LHCN-M2 (cell line): ENCODE data around the gene KRTAP9-1. TPM values are rescaled to one million over a fixed set of nuclear protein-coding genes. Genes with fewer than 3 reads are reported as not detected.
"Not testable (repeated sequence)": the region's sequence is repeated elsewhere in the genome, so short reads cannot be mapped to it uniquely, and the experiment has no call there.

Source experiments
- DNase-seq: peaks from one replicate; pipeline ENCODE4 v3.0.0-alpha.2; 2012; ENCODE audit warnings: low read depth
- total RNA-seq: library from RNA; depleted of rRNA; stranded (reverse); fragments of >200 nt; gene quantifications from 2 replicates; pipeline ENCODE4 v1.2.3, GENCODE V29; 2014

KRTAP9-1 gene
- total RNA-seq, 1 experiment from 2014 or later = not detected

DNA sequence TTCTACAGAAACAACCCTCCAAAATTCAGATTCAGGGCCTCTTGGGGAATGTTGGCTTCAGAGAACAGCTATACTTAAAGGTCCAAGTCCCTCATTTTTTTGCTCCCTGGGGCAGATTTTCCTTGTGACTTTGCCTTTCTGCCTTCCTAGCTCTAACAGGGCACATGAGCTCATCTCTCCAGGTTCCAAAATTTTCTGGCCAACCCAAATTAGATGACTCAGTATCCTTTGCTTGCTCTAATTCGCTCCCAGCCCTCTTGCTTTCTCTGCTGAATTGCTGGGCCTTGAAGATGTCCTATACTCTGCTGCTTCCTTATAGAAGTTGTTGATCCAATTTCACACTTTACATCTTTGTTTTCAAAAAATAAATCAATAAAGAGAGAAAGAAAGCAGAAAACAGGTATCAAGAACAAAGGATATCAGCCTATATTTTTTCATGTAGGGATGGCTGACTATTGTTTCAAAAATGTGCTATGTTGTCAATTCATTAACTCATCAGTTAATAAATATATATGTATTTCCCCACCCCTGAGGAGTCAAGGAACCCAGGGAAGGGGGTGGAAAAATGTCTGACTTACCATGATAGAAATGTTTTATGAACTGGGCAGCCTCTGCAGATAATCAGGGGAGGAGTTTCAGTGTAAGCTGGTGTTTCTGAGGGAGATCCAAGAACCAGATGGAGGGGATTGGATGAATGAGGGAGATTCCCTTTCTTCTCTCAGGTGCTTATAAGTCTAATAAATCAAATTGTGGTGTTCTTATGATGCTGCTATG is 10.7 kb upstream of the KRTAP9-1 start:
- DNase-seq = no peak

DNA sequence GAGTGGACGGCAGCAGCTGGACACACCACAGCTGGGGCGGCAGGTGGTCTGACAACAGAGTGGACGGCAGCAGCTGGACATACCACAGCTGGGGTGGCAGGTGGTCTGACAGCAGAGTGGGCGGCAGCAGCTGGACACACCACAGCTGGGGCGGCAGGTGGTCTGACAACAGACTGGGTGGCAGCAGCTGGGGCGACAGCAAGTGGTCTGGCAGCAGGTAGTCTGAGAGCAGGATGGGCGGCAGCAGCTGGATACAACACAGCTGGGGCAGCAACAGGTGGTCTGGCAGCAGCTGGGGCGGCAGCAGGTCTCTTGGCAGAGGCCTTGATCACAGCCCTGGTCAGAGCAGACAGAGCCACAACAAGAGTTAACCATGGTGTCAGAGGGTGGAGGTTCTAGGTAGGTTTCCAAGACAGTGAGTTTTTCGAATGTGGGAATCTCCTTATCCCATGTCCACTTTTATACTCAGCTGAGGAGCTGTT is 5.2 kb upstream of the KRTAP9-1 start, which contains the start of gene KRTAP4-1:
TSS of gene KRTAP4-1 (minus strand) at position 432 of the 482 bp plus-strand sequence. CDS start at position 375, 57 bp downstream.
- DNase-seq = peak; percentile 32

DNA sequence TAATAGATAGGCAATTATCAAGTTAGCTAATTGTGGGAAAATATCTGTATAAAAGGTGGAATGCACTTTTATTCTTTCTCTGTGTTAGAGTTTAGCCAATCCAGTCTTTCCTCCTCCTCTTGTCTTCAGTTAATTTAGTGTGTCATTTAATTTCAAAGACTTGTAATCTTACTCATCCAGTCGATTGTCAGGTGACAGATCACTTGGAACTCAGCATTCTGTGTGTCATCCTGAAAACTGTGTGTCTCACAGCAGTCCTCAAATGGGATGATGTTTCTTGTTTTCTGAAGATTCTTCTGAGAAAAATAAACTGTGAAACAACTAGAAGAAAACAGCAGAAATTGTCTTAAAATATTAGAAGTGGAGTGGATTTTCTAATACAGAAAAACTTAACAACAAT is 4.7 kb upstream of the KRTAP9-1 start:
- DNase-seq = no peak

DNA sequence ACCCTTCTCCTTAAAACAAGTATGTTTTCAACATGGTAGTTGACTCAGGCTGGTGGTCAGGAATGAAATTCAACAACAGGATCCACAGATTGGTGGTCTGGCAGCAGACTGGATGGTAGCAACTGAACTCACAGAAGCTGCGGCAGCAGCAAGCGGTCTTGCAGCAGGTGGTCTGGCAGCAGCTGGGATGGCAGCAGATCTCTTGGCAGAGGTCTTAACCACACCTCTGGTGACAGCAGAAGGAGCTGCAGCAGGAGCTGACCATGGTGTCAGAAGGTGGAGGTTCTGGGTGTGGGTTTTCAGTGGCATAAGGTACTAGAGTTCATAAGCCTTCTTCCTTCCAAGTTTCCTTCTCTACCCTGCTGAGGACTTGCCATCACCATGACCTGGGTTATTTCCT is 2.8 kb upstream of the KRTAP9-1 start:
- DNase-seq = peak; percentile 60

DNA sequence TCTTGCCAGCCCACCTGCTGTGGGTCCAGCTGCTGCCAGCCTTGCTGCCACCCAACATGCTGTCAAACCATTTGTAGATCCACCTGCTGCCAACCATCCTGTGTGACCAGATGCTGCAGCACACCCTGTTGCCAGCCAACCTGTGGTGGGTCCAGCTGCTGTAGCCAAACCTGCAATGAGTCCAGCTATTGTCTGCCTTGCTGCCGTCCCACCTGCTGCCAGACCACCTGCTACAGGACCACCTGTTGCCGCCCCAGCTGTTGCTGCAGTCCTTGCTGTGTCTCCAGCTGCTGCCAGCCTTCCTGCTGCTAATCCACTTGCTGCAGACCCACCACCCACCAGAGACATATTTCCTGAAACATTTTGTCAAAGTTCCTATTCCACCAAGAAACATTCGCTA is 641 bp downstream of the KRTAP9-1 start:
- DNase-seq = peak; percentile 14

DNA sequence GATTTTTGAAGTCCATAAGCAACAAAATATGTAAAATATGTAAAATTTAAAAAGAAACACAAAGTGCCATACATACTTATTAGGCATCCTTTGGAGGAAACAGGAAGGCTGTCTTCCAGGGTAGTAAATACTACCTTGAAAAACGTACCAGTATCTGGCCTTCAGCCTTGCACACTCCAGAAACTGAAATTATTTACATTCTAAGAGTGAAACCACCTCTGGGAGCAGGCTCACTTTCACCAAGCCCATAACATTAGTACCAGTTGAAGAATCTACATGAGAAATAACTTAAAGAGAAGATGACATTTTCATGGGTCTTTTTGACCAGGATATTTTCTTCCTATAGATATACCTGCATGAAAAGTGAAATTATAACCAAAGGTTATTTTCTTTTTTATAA is 6.4 kb downstream of the KRTAP9-1 start:
- no peak for DNase-seq

DNA sequence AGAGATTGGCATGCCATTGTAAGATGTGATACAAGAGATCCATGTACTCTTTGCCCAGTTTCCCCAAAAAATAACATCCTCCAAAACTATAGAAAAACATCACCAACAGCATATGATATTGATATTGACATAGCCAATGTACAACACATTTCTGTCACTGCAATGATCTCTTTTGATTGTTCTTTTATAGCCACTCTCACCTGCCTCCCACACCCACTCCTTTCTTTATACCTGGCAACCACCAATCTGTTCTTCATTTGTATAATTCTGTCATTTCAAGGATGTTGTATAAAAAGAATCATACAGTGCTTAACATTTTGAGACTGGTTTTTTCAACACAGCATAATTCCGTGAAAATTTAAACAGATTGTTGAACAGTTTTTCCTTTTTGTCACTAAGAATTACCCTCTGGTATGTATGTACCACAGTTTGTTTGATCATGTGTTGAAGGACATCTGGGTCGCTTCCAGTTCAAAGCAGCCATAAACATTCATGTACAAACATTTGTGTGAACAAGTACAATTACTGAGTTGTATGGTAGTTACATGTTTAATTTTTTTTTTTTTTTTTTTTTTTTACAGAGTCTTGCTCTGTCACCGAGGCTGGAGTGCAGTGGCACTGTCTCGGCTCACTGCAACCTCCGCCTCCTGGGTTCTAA is 9.9 kb downstream of the KRTAP9-1 start:
- DNase-seq = no peak

DNA sequence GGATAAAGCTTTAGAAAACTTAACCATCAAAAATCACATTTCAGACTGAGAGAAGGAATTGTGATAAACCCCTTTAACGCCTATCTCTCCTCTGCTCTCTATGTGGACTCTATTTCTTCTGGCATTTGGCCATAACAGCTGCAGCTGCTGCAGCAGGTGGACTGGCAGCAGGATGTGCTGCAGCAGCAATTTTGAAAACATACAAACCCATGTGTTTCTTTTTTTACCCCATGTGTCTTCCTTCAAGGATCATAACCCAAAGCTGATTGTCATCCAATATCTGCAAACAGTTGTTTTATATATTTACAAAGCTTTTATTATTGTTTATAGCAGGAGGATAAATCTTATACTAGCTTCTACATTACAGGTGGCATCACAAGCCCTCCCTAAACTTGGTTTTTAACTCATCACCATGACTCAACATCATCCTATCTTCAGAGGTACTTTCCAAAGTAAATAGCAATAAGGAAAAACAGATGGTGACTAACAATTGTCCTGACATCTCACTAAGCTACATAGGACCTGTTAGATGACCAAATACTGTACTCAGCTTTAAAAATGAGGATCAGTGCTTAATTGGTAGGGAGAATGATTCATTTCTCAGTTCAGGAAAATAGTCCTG is 22.3 kb downstream of the KRTAP9-1 start:
- peak; percentile 54 for DNase-seq

DNA sequence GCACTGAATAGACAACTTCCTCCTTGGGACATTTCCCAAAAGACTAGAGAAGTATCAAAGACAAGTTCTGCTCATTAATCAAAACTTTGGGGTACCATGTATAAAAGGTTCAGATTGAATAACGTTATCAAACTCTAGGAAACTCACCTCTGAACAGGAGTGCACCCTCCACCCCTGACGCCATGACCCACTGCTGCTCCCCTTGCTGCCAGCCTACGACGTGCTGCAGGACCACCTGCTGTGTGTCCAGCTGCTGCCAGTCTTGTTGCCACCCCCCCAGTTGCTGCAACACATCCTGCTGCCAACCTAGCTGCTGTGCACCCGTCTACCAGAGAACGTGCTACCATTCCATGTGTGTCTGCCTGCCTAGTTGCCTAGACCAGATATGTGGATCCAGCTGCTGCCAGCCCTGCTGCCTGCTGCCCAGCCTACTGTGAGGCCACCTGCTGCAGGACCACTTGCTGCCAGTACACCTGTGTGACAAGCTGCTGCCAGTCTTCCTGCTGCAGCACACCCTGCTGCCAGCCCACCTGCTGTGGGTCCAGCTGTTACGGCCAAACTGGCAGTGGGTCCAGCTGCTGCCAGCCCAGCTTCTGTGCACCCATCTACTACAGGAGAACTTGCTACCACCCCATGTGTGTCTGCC is 23.0 kb downstream of the KRTAP9-1 start:
- DNase-seq = peak; percentile 36

DNA sequence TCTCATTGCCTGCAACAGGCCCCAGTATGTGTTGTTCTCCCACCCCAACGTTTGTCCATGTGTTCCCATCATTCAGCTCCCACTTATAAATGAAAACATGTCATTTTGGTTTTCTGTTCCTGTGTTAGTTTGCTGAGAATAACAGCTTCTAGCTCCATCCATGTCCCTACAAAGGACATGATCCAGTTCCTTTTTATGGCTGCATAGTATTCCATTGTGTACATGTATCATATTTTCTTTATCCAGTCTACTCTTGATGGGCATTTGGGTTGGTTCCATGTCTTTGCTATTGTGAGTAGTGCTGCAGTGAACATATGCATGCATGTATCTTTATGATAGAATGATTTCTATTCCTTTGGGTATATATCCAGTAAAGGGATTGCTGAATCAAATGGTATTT is 26.0 kb downstream of the KRTAP9-1 start:
- DNase-seq = no peak

DNA sequence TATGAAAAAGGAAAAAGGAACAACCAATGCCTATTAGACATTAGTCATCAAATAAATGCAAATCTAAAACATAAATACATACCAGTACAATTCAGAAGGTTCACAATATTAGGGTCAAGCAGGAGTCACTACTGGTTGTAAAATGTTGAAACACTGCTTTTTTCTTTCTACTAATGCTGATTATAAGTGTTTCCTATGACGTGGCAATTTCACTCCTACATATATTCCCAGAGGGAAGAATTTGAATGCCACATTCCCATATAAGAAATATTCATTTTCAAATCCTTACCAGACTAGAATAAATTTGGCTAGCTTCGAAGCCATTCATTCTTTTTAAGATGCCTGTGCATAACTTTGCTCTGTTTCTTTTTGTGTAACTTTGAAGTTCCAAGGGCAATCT is 34.1 kb downstream of the KRTAP9-1 start:
- no peak for DNase-seq

DNA sequence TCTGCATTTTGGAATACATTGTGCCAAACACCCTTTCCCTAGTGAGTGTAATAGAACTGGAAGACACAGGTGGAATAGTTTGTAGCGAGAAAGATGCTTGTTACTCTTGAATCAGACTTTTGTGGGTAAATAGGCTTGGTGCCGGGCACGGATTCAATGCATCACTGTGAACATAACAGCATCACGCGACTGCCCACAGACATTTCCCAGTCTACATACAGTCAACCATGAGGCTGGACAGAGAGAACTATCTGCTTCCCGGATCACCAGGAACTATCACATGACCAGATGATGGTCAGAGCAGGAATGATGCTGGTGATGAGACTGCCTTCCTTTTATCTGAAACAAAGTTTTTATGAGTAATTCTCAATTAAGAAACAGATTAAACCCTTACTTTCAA is 36.4 kb downstream of the KRTAP9-1 start:
- DNase-seq = no peak

DNA sequence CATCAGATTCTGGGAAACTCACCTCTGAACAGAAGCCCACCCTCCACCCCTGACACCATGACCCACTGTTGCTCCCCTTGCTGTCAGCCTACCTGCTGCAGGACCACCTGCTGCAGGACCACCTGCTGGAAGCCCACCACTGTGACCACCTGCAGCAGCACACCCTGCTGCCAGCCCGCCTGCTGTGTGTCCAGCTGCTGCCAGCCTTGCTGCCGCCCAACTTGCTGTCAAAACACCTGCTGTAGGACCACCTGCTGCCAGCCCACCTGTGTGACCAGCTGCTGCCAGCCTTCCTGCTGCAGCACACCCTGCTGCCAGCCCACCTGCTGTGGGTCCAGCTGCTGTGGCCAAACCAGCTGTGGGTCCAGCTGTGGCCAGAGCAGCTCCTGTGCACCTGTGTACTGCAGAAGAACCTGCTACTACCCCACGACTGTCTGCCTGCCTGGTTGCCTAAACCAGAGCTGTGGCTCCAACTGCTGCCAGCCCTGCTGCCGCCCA is 37.0 kb downstream of the KRTAP9-1 start, which contains the start of gene KRTAP9-2:
TSS of gene KRTAP9-2 (plus strand) at position 51 of the 498 bp plus-strand sequence. CDS start at position 58, 7 bp downstream.
- not testable (repeated sequence) for DNase-seq

DNA sequence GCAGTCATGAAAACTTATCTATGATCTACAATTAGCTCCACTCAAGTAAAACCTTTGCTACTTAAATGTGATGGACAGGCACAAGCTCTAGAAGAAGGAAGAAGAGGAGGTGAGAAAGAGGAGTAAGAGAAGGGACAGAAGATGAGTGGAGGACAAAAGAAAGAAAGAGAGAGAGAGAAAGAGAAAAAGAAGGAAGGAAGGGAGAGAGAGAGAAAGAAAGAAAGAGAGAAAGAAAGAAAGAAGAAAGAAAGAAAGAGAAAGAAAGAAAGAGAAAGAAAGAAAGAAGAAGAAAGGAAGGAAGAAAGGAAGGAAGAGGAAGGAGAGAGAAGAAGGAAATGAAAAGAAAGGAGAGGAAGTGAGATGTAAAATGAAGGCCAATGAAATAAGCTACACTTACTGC is 40.4 kb downstream of the KRTAP9-1 start:
- no peak for DNase-seq

DNA sequence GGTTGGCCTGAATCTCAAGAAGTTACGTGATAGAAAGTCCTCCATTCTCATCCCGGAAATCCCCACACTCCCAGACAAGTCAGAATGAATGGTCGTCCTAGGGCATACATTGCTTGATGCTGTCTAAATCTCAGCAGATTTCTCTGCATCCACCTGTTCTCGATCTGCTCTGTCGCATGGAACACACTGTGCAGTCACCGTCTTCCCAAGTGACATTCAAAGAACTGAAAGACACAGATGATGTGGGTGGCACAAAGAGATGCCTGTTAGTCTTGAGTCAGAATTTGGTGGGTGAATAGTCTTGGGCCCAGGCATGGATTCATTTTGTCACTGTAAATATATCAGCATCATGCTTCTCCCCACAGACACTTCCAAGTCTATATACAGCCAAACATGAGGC is 42.0 kb downstream of the KRTAP9-1 start:
- no peak for DNase-seq

DNA sequence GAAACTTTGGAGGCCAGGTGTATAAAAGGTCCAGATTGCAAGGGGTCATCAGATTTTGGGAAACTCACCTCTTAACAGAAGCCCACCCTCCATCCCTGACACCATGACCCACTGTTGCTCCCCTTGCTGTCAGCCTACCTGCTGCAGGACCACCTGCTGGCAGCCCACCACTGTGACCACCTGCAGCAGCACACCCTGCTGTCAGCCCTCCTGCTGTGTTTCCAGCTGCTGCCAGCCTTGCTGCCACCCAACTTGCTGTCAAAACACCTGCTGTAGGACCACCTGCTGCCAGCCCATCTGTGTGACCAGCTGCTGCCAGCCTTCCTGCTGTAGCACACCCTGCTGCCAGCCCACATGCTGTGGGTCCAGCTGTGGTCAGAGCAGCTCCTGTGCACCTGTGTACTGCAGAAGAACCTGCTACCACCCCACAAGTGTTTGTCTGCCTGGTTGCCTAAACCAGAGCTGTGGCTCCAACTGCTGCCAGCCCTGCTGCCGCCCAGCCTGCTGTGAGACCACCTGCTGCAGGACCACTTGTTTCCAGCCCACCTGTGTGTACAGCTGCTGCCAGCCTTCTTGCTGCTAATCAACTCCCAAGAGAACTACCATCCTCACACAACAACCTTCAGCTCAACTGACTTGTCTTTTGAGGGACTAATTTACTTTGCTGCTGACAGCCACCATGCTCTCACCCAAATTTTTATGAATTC is 42.9 kb downstream of the KRTAP9-1 start, which contains the start of gene KRTAP9-3:
TSS of gene KRTAP9-3 (plus strand) at position 51 of the 707 bp plus-strand sequence. CDS start at position 104, 53 bp downstream.
- DNase-seq = not testable (repeated sequence)

DNA sequence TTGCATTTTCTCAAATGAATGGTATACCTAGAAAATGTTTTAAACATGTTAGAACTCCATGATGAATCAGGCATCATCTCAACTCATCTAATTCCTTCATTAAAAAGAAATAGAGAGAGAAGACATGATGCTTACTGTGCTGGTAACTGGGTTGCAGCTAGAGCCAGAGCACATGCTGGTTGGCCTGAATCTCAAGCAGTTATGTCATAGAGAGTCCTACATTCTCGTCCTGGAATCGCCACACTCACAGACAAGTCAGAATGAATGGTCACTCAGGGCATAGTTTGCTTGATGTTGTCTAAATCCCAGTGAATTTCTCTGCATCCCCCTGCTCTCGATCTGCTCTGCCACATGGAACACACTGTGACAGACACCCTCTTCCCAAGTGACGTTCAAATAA is 47.4 kb downstream of the KRTAP9-1 start:
- not testable (repeated sequence) for DNase-seq

DNA sequence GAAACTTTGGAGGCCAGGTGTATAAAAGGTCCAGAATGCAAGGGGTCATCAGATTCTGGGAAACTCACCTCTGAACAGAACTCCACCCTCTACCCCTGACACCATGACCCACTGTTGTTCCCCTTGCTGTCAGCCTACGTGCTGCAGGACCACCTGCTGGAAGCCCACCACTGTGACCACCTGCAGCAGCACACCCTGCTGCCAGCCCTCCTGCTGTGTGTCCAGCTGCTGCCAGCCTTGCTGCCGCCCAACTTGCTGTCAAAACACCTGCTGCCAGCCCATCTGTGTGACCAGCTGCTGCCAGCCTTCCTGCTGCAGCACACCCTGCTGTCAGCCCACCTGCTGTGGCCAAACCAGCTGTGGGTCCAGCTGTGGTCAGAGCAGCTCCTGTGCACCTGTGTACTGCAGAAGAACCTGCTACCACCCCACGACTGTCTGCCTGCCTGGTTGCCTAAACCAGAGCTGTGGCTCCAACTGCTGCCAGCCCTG is 48.3 kb downstream of the KRTAP9-1 start, which contains the start of gene KRTAP9-8:
TSS of gene KRTAP9-8 (plus strand) at position 51 of the 489 bp plus-strand sequence. CDS start at position 104, 53 bp downstream.
- peak; percentile 18 for DNase-seq
